Heart left ventricle (tissue), 16 donors: ENCODE measurements around the gene IL1R2. TPM values are rescaled to one million over a fixed set of nuclear protein-coding genes. Genes with fewer than 3 reads are reported as not detected.

Experiments used
- ATAC-seq, 4 donors: fragments of 200-7000 bp; cut with Tn5 transposase; one replicate each; pipeline ENCODE4 v1.9.1; 2020 to 2022; ENCODE audit warnings: moderate library complexity in 4 of 4, mild to moderate bottlenecking in 3 of 4, moderate number of reproducible peaks in 1 of 4
- DNase-seq, 5 donors: peaks; one replicate each; pipeline ENCODE4 v3.0.0-alpha.2; 2020
- H3K27ac ChIP-seq, 12 donors: fragments of 200-600 bp; sonication (generic) in 4 of 12; one replicate each; pipeline versions ENCODE4 v1.5.0 to v1.8.0; 2016 to 2022; ENCODE audit warnings: mild to moderate bottlenecking in 2 of 12
- H3K27me3 ChIP-seq, 9 donors: fragments of 200-600 bp; sonication (generic) in 2 of 9; one replicate each; pipeline versions ENCODE4 v1.5.1 to v1.8.0; 2016 to 2022; ENCODE audit warnings: mild to moderate bottlenecking in 3 of 9
- H3K36me3 ChIP-seq, 9 donors: fragments of 200-600 bp; sonication (generic) in 2 of 9; one replicate each; pipeline versions ENCODE4 v1.5.0 to v1.8.0; 2018 to 2022; ENCODE audit warnings: mild to moderate bottlenecking in 2 of 9
- H3K4me1 ChIP-seq, 12 donors: fragments of 200-600 bp; sonication (generic) in 4 of 12; one replicate each; pipeline versions ENCODE4 v1.5.0 to v1.8.0; 2016 to 2022; ENCODE audit warnings: mild to moderate bottlenecking in 3 of 12
- H3K4me3 ChIP-seq, 12 donors: fragments of 200-600 bp; sonication (generic) in 4 of 12; one replicate each; pipeline versions ENCODE4 v1.5.0 to v1.8.0; 2017 to 2022; ENCODE audit warnings: mild to moderate bottlenecking in 9 of 12, moderate library complexity in 4 of 12
- H3K9me3 ChIP-seq, 12 donors: fragments of 200-600 bp; sonication (generic) in 4 of 12; one replicate each; pipeline versions ENCODE4 v1.5.0 to v1.8.0; 2016 to 2022; ENCODE audit warnings: mild to moderate bottlenecking in 1 of 12
- CTCF ChIP-seq, 12 donors: fragments of 200-600 bp; sonication (generic) in 4 of 12; IDR thresholded peaks; one replicate each; pipeline versions ENCODE4 v1.5.0 to v1.8.0; 2018 to 2022; ENCODE audit warnings: antibody characterized with exemption in 12 of 12, mild to moderate bottlenecking in 5 of 12
- POLR2A ChIP-seq, 2 donors: fragments of 450-650 bp; IDR thresholded peaks; one replicate each; pipeline ENCODE4 v1.6.1; 2017; ENCODE audit warnings: antibody characterized with exemption in 2 of 2, mild to moderate bottlenecking in 2 of 2, moderate library complexity in 2 of 2
- WGBS, 4 donors: extraction: QIAGEN DNeasy Blood & Tissue Kit in 2 of 4; methylation state at CpG; one replicate each; pipeline versions ENCODE4 v1.1.5 to v1.1.7; 2013 to 2018; 5-methylcytosine and 5-hydroxymethylcytosine counted together
- intact Hi-C, 10 donors: fragments of 100-400 bp; cut with DNase I; formaldehyde crosslinking; loops; one replicate each; pipeline versions ENCODE4 v1.11.1 to v1.14.2; 2022
- polyA plus RNA-seq, 2 donors: library from polyadenylated mRNA; stranded (reverse); fragments of 200-250 nt; gene quantifications; one replicate each; pipeline ENCODE4 v1.2.3, GENCODE V29; 2013
- total RNA-seq, 9 donors: library from RNA; depleted of rRNA in 2 of 9; stranded (reverse); fragments of >200 nt in 2 of 9; fragmentation: NEBNext Ultra II Directional in 3 of 9; extraction: Animal tissue kit (Norgen Biotek cat#: 25700) in 3 of 9; gene quantifications; one replicate each; pipeline versions ENCODE4 v1.1.0 to v1.2.4, GENCODE V29; 2016 to 2023
- donor health status: ischemic (EF 13 %, LVEDD 7.1; RV severe dilation, severe dysfunction).
- donor health status: healthy with polysubstance abuse.
- donor health status: DM: no; HTN: yes; CAD: no.
- donor health status: DM: no; HTN: no; CAD: no.
- donor health status: ischemic (EF 25% LVEDD 6.9; RV normal size, moderate dysfunction).
- donor health status: ischemic (EF 25% LVEDD 5.7; RV mildly dilated, moderate dysfunction).
- donor health status: healthy.
- donor health status: DM: yes; HTN: yes; CAD: no.
- donor health status: ischemic (EF 35%, LVEDD 5.7; RV mildly dilated, moderate dysfunction).
- donor health status: nonischemic (EF 11% LVEDD 7.7; RV severe dilation, severe dysfunction).
- donor health status: DM: yes; HTN: yes; CAD: no.
- donor health status: PGD.
- donor health status: ischemic (EF 29% LVEDD 5.4; RV normal size, mild dysfunction).
- donor health status: nonischemic (EF 23%, LVEDD 6.1; RV moderate dilation, normal function).

Gene IL1R2
- total and polyA plus RNA-seq, 11 donors: 0.77 to 8.0 (median 2.1) TPM; not detected in 3

DNA sequence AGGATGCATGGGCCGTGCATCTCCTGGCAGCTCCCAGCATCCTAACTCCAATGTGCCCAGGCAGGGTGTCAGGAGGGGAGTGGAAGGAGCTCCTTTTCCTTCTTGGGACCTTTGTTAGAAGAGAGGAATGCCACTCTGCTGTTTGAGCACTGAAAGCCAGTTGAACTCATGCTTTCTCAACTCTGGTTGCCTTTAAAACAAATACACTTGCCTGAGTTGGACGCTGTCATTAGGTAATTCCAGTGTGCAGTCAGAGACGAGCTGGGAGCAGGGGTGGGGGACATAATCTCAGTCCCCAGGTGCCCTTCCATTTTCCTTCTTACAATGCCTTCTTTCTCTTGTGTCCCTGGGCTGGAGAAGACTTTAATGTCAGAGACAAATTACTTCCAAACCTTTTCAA is 44.4 kb upstream of the IL1R2 start:
- no peak for TF ChIP-seq POLR2A (IDR thresholded peaks at IDR 0.05)
- no peak for TF ChIP-seq CTCF (IDR thresholded peaks at IDR 0.05)
- ATAC-seq (no peak), DNase-seq (no peak)
- H3K4me3 ChIP-seq: no peak overlapping the region
- H3K27ac ChIP-seq: no peak overlapping the region
- peaks cover 0 to 8% (median 0%) of the 10 kb centered on the region in 9 donors for H3K27me3 ChIP-seq
- intact Hi-C loops: no loop called here
- H3K4me1 ChIP-seq: peaks cover 0 to 9% (median 0%) of the 10 kb centered on the region in 12 donors
- WGBS, 4 donors: 64 to 86% (median 79%) methylated on average over 2 to 3 of the region's 3 CpGs
- H3K9me3 ChIP-seq: no peaks in the 10 kb centered on the region
- H3K36me3 ChIP-seq: no peaks in the 10 kb centered on the region

DNA sequence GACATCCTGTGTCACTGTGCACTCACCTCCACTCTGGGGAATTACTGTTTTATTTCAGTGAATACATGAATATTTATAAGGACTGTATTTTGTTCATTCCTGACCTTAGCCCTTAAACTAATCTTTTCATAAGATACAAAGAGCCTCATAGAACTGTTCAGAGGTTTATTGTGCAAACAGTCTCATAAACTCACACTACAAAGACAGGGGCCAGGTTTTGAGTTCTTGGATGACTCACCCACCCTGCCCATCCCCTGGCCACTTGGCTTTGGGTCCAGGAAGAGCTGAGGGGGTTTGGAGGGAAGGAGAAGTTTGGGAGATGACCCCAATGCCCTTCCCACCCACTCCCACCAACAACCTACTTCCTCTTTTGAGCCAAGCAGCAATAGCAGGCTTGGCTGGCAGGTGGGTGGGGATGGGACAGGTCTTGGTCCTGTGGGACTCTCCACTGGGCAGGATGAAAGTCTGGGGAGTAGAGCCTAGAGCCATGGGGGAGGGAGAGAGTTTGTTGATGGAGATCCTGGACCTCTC is 43.1 kb upstream of the IL1R2 start:
- TF ChIP-seq CTCF (IDR thresholded peaks at IDR 0.05) (no peak), POLR2A (IDR thresholded peaks at IDR 0.05) (no peak)
- Histone ChIP-seq H3K27ac (no peak overlapping the region), H3K27me3 (peaks cover 0 to 8% (median 0%) of the 10 kb centered on the region in 9 donors), H3K4me3 (no peak overlapping the region), H3K9me3 (peaks cover 0 to 8% (median 0%) of the 10 kb centered on the region in 12 donors), H3K36me3 (no peaks in the 10 kb centered on the region), H3K4me1 (peaks cover 0 to 9% (median 0%) of the 10 kb centered on the region in 12 donors)
- DNase-seq (no peak), ATAC-seq (no peak)
- intact Hi-C loops: no loop called here

- Histone ChIP-seq H3K27me3 (peaks cover 0 to 8% (median 0%) of the 10 kb centered on the region in 9 donors), H3K27ac (no peak overlapping the region), H3K4me3 (no peak overlapping the region), H3K4me1 (peaks cover 0 to 9% (median 0%) of the 10 kb centered on the region in 12 donors), H3K36me3 (no peaks in the 10 kb centered on the region), H3K9me3 (peaks cover 0 to 8% (median 0%) of the 10 kb centered on the region in 12 donors)
- 75 to 89% (median 84%) methylated on average over 1 of the region's 1 CpG for WGBS, 4 donors
- no peak for ATAC-seq
- TF ChIP-seq CTCF (IDR thresholded peaks at IDR 0.05): no peak
- no peak for TF ChIP-seq POLR2A (IDR thresholded peaks at IDR 0.05)
- no peak for DNase-seq
- intact Hi-C loops: no loop called here
These were observed 42.5 kb upstream of the IL1R2 start for GRCh38 chr2:101949304-101949703.

- no peak for TF ChIP-seq POLR2A (IDR thresholded peaks at IDR 0.05)
- no peak for TF ChIP-seq CTCF (IDR thresholded peaks at IDR 0.05)
- H3K36me3 ChIP-seq: no peaks in the 10 kb centered on the region
- WGBS, 4 donors: 71 to 80% (median 78%) methylated on average over 1 of the region's 1 CpG
- no peak overlapping the region for H3K4me3 ChIP-seq
- H3K27ac ChIP-seq: no peak overlapping the region
- peaks cover 0 to 5% (median 0%) of the 10 kb centered on the region in 12 donors for H3K4me1 ChIP-seq
- H3K27me3 ChIP-seq: peaks cover 0 to 8% (median 0%) of the 10 kb centered on the region in 9 donors
- H3K9me3 ChIP-seq: peaks cover 0 to 8% (median 0%) of the 10 kb centered on the region in 12 donors
- intact Hi-C loops: no loop called here
- ATAC-seq (no peak), DNase-seq (no peak)
These were observed 40.5 kb upstream of the IL1R2 start for GRCh38 chr2:101951296-101951695.
